Measurements from ENCODE around the gene ZNF814.

- TF ChIP-seq EZH2 (IDR thresholded peaks at IDR 0.05; ENCODE audit: insufficient read depth, low read length) (no peak), CTCF (IDR thresholded peaks at IDR 0.05; ENCODE audit: insufficient read depth, low read depth, low read length) (no peak)
These were observed 72.2 kb downstream of the ZNF814 start for GRCh38 chr19:57816652-57817051.
